ENCODE results near the gene GRN.
"Not testable (repeated sequence)": the region's sequence is repeated elsewhere in the genome, so short reads cannot be mapped to it uniquely, and the experiment has no call there.

GRN gene

GRCh38 chr17:44362949-44363612 lies 18.0 kb downstream of the GRN start:
- Histone ChIP-seq H3K4me3 (ENCODE audit: low read depth in 1 of 2, low read length in 1 of 2) (peak overlapping the region; percentile 51 to 64), H3K36me3 (no peaks in the 10 kb centered on the region), H3K9me3 (no peaks in the 10 kb centered on the region), H3K4me1 (ENCODE audit: control insufficient read depth in 1 of 2, insufficient read depth in 1 of 2, low read depth in 1 of 2, low read length in 1 of 2) (peaks cover 6 to 14% of the 10 kb centered on the region in 2 experiments), H3K27me3 (peaks cover 93% of the 10 kb centered on the region), H3K27ac (no peak overlapping the region)
- no peak for TF ChIP-seq CTCF (IDR thresholded peaks at IDR 0.05)

GRCh38 chr17:44363613-44364159 lies 18.6 kb downstream of the GRN start, which contains the start of gene FAM171A2:
Gene FAM171A2 (minus strand): TSS chr17:44363853. CDS start chr17:44363714, 139 bp downstream.
- H3K27ac ChIP-seq: no peak within 1 kb of the TSS
- H3K36me3 ChIP-seq: no peaks in the 10 kb centered on the region
- peak; percentile 87 for TF ChIP-seq CTCF (IDR thresholded peaks at IDR 0.05)
- peak within 1 kb of the TSS; percentile 51 to 64 for H3K4me3 ChIP-seq (ENCODE audit: low read depth in 1 of 2, low read length in 1 of 2)
- peaks cover 6 to 14% of the 10 kb centered on the region in 2 experiments for H3K4me1 ChIP-seq (ENCODE audit: control insufficient read depth in 1 of 2, insufficient read depth in 1 of 2, low read depth in 1 of 2, low read length in 1 of 2)
- H3K9me3 ChIP-seq: no peaks in the 10 kb centered on the region
- peaks cover 98% of the 10 kb centered on the region for H3K27me3 ChIP-seq

GRCh38 chr17:44365051-44365450 lies 19.9 kb downstream of the GRN start:
- not testable (repeated sequence) for H3K4me3 ChIP-seq (ENCODE audit: low read depth in 1 of 2, low read length in 1 of 2)
- peaks cover 98% of the 10 kb centered on the region for H3K27me3 ChIP-seq

GRCh38 chr17:44367231-44367979 lies 22.3 kb downstream of the GRN start:
- Histone ChIP-seq H3K36me3 (no peaks in the 10 kb centered on the region), H3K9me3 (no peaks in the 10 kb centered on the region), H3K27ac (no peak overlapping the region), H3K27me3 (peaks cover 98% of the 10 kb centered on the region), H3K4me3 (ENCODE audit: low read depth in 1 of 2, low read length in 1 of 2) (no peak overlapping the region), H3K4me1 (ENCODE audit: control insufficient read depth in 1 of 2, insufficient read depth in 1 of 2, low read depth in 1 of 2, low read length in 1 of 2) (peaks cover 6 to 14% of the 10 kb centered on the region in 2 experiments)
- no peak for TF ChIP-seq CTCF (IDR thresholded peaks at IDR 0.05)

More at GRCh38 chr17:44365051-44365450, 19.9 kb downstream of the GRN start:
- H3K27ac ChIP-seq, H3K36me3 ChIP-seq, H3K9me3 ChIP-seq: not testable (repeated sequence)
- H3K4me1 ChIP-seq (ENCODE audit: control insufficient read depth in 1 of 2, insufficient read depth in 1 of 2, low read depth in 1 of 2, low read length in 1 of 2): peaks cover 6 to 14% of the 10 kb centered on the region in 2 experiments

- H3K4me1 ChIP-seq (ENCODE audit: control insufficient read depth in 1 of 2, insufficient read depth in 1 of 2, low read depth in 1 of 2, low read length in 1 of 2): not testable (repeated sequence)
These were observed 23.5 kb downstream of the GRN start for GRCh38 chr17:44368391-44369243.

GRCh38 chr17:44369414-44370023 lies 24.4 kb downstream of the GRN start:
- H3K27ac ChIP-seq; H3K36me3 ChIP-seq; H3K9me3 ChIP-seq; H3K4me1 ChIP-seq (ENCODE audit: control insufficient read depth in 1 of 2, insufficient read depth in 1 of 2, low read depth in 1 of 2, low read length in 1 of 2); H3K4me3 ChIP-seq (ENCODE audit: low read depth in 1 of 2, low read length in 1 of 2): not testable (repeated sequence)
- H3K27me3 ChIP-seq: peaks cover 96% of the 10 kb centered on the region

More at GRCh38 chr17:44368391-44369243, 23.5 kb downstream of the GRN start:
- H3K9me3 ChIP-seq; H3K36me3 ChIP-seq; H3K27ac ChIP-seq; H3K4me3 ChIP-seq (ENCODE audit: low read depth in 1 of 2, low read length in 1 of 2): not testable (repeated sequence)
- peaks cover 96% of the 10 kb centered on the region for H3K27me3 ChIP-seq
